ENCODE results near the gene FBXL17.
"Not testable (repeated sequence)": the region's sequence is repeated elsewhere in the genome, so short reads cannot be mapped to it uniquely, and the experiment has no call there.

The FBXL17 gene

DNA sequence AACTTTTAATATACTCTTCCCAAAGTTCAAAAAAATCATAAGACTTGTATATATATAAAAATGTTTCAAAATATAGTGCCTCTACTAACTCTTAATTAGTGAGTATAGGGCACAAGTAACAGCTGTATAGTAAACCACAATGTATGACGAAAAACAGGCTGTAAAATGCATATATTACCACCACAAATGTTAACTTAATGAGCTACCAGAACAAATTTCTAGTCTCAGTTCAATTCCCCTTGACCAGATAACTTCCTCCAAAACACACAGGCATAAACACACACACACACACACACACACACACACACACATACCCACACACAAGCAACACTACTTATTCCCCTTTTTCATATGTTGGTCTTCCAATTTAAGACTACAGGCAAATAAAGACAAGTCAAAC is 78.8 kb downstream of the FBXL17 start:
- no peak for DNase-seq

DNA sequence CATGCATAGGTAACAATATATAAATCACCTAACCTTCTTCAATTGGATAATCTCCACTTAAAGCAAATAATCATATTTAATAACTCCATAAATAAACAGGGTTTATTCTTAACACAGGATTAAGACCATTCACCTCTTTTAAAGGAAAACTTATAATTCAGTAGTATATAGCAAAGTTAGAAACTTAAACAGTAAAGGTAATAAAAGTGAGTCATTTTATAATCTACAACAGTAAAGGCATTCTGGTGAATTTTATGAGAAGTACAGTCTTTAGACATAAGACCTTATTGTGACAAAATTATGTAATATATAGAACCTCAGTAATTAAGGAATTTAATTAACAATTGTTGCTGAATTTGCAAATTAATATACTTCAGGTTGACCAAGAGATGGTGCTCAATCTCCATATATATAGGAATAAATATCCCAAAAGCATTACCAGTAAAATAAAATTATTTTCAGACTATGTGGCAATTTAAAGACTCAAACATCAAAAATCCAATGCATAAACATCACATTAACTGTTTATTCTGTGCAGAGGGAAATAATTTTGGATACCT is 84.8 kb downstream of the FBXL17 start:
- DNase-seq, result no peak

DNA sequence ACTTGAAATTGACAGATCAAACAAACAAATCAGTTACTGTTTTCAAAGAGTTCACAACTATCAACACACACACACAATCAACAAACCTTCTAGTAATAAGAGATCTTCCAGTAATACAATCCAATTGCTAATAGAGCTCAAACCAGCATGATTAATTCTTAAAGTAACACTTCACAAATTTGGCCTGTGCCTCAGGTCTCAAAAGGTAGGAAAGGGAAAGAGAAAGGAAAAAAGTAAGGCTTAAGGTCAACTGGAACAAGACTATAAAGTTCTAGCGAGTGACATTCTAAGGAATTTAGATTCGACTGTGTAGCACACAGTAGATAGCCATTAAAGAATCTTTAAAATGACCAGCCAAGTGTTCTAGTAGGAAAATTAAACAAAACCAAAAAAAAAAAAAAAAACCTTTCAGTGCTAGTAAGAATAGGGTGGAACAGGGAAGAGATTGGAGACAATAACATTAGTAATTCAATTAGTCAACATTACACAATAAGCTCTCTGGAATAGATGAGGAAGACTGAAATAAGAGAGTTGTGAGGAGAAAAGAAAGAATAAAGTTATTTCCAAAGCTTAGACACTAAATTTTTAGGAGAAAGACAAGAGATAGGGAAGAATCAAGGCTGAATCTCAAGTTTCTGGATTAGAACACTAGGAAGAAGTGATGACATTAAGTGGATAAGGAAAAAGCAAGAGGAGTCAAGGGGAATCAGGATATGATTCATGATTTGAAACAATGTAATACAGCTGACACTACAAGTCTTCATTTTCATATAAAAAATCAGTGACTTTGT is 86.1 kb downstream of the FBXL17 start:
- no peak for DNase-seq

DNA sequence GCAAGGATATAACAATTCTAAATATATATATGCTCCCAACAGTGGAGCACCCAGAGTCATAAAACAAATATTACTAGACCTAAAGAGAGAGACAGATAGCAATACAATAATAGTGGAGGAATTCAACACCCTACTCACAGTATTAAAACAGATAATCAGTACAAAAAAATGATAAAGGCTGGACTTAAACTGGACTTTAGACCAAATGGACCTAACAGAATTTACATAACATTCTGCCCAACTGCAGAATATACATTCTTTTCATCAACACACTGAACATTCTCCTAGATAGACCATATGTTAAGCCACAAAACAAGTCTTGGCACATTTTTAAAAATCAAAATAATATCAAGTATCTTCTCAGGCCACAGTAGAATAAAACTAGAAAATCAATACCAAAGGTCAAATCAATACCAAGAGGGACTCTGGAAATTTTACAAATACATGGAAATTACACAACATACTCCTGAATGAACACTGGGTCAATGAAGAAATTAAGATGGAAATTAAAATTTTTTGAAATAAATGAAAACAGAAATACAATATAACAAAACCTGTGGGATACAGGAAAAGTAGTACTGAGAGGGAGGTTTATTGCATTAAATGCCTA is 100.8 kb downstream of the FBXL17 start:
- DNase-seq, result no peak

DNA sequence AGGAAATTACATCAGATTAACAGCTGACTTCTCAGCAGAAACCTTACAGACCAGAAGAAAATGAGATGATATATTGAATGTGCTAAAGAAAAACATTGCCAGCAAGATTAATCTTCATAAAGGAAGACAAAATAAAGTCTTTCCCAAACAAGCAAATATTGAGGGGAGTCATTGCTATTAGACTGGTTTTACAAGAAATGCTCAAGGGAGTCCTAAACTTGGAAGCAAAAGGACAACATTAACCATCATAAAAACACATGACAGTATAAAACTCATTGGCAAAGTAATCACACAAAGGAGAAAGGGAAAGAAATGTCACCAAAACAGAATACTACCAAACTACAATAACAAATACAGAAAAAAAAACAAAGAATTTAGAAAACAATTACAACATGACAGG is 101.7 kb downstream of the FBXL17 start:
- no peak for DNase-seq

DNA sequence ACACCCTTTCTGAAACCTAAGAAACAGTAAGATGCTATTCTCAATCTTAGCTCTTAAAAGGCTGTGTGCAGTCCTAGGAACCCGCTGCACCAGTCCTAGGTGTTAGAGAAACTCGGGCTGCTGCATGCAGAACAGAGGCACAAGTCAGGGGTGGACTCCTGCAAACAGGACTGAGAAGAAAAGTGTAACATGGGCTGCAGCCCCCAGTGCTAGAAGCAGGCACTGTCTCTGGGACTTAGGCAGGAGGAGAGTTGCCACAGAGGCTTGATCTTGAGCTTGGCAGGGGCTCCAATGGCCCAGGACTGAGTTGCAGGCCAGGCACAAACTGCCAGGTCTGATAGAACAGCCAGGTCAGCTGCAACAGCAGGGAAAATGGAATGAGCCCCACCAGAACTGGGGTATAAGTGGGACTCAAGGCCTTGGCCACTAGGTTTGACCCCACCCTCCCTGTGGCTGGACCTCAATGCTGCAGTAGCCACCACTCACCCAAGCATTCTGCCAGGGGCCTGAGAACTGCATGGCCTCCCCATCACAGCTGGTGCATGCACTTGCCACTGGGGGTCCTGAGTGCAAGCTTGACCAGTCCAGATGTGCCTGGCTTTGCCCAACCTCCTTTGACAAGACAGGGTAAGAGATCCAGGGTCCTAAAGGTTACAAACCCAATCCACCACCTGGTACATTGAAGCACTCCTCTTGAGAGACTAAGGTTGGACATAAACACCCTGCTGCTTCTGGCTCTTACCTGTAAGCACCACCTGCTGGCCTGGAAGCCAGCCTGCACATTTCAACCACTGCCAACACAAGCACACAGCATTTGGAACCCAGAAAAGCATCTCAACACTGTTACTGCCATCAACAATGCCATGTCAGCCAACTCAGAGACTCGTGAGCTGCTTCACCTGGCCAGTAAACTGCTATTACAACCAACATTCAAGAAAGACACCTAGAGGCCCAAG is 103.3 kb downstream of the FBXL17 start:
- no peak for DNase-seq

DNA sequence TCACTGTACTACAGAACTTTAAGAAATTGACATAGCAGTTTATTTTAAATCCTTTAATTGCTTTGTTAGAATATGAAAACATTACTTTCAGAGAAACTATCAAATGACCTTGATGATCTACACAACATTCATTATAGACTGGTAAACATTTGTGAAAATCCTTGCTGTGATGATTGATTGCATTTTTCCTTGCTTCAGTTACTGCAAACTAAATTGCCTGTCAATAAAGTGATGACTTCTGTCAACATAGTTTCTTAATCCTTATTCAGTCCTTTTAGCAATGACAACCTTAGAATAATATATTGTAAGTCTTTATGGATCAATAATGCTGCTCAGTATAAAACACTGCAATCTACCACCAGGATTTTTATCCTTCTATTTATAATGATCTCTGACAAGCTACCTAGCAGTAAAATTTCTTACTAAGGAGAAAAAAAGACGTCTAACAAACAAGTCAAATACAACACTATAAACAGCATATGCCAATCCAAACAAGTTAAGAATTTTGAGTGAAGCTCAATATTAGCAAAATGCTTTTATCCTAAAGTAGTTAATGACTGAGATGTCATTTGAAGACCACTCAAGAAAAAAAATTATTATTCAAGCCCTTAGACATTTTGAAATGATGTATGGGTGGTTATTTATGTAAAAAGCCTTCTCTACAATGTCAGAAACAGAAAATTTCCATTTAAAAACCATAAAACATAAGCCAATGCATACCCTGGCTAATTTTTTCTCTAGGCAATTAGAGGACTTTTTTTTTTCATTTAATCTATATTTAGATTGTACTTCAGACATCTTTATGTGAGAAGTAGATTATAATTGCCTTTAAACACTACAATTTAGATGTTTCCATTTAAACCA is 105.5 kb downstream of the FBXL17 start:
- no peak for DNase-seq

DNA sequence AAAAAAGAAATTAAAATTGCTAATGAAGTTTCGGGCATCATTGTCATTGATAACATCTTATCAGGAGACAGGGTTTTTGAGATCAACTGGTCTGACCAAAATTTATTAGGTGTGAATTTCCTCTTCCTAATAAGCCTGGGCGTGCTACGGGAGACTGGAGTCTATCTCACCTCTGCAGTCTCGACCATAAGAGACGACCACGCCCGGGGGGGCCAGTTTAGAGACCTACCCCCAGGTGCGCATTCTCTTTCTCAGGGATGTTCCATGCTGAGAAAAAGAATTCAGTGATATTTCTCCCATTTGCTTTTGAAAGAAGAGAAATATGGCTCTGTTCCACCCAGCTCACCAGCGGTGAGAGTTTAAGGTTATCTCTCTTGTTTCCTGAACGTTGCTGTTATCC is 107.8 kb downstream of the FBXL17 start:
- DNase-seq, result not testable (repeated sequence)

DNA sequence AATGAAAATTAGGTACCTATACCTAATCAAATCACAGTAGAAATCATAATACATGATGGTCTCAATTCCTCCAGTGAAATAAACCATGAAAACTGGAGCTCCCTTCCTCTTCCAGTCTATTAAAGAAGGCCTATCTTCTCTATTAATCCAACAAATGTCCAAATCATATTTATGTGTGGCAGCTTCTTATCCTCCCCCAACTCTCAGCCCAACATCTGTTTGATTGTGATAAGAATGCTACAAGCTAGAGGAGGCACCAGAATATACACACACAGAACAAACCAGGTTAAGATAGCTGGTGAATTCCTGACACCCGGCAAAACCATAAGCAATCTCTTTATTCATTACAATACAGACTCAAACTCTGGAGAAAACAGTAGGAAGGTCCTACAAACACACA is 110.8 kb downstream of the FBXL17 start:
- DNase-seq, result no peak

DNA sequence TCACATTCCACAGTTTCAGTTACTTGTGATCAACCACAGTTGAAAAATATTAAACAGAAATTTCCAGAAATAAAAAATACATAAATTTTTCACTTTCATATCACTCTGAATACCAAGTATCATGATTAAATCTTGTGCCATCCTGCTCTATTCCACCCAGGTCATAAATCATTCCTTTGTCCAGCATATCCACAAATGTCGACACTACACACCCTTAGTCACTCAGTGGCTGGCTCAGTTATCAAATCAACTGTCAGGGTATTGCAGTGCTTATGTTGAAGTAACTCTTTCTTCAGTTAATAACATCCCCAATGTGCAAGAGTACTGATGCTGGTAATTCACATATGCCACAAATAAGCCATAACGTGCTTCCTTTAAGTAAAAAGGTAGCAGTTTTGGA is 115.7 kb downstream of the FBXL17 start:
- DNase-seq, result no peak

DNA sequence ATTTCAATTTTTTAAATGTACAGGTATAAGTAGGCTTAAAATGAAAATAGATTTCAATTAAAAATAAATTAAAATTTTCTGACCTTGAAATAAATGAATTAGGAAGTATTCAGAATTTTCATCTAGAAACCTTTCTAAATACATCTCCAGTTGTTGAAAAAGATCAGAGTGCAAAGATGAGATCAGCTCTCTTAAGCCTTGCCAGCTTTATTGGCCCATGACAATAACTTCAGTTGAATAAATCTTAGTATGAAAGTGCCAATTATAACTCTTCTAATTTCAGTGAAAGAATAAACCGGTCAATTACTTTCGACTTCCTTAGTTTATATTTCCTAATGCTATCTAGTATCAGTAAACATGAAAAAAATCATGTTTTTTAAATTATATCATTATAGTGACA is 117.4 kb downstream of the FBXL17 start:
- no peak for DNase-seq

DNA sequence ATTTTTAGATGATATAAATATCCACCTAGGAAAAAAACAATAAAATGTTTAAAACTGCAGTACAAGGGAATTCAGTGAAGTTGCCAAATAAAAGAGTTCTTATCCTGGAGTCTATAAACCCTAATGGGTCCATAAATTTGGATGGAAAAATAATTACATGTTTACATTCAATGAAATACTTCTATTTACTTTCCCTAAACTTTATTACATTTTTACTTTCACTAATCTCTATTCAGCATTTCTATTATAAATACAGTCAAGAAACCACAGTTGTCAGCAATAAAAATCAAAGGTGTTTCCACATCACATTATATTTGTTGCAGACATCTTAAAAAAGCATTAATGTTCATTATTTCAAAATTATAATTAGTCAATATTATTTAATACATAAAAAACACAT is 118.6 kb downstream of the FBXL17 start:
- DNase-seq, result no peak

DNA sequence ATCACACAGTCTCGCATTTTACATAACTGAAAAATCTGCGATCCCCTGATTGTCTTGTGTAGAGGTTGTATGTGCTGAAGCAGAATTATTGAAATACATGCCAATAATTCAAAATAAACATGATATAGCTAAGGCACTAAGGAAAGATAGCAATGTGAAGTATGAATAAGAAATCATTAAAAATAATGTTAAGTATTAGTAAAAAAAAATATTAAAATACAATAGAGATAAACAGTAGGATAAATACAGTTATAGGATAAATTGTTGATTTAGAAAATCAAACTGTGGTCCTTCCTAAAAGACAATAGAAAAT is 121.1 kb downstream of the FBXL17 start:
- no peak for DNase-seq

DNA sequence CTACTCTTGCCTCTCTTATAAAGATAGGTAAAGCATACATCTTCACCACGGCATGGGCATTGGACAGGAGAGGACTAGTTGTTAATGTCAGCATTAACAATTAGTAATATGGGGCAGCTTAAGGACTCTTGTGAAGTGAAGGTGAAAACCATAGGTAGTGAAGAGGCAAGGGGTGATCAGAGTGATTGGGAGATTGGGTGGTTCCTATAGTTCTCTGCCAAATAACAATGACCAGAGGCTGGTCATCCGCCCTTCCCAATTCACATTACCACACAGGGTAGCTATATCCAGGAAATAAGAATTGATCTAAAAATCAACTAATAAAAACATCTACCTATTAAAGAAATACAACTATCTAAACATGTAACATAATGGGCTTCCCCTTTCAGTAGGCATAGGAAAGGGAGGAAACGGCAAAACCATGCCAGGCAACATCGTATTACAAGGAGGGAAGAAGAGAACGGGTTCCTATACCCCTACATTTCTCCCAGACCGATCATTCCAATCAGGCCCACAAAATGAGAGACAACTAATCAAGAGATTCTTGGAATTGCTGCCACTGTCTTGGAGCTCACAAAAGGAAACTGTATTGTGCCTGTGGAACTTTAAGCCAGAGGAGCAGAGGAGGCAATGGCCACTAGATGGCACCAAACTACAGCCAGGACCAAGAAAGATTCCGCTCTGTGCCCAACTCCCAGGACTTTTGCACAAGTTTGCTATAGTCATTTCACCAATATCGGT is 121.6 kb downstream of the FBXL17 start:
- peak; percentile 44 for DNase-seq

DNA sequence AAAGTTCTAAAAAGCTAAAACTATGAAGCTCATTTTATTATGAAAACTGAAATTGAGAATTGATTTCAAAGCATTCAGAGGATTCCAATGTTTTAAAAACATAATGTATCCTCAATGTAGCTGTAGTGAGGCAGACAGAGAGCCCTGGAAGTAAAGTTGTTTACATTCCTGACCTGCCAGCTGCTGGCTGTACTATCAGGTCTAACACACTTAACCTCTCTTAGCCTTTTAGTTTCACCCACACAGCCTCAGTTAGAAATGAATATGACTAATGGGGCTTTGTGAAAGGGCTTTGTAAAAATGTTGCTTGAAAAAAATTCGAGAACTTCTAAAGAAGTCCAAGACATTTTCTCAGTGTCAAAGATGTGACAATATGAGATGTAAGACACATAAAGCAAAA is 122.6 kb downstream of the FBXL17 start:
- no peak for DNase-seq

DNA sequence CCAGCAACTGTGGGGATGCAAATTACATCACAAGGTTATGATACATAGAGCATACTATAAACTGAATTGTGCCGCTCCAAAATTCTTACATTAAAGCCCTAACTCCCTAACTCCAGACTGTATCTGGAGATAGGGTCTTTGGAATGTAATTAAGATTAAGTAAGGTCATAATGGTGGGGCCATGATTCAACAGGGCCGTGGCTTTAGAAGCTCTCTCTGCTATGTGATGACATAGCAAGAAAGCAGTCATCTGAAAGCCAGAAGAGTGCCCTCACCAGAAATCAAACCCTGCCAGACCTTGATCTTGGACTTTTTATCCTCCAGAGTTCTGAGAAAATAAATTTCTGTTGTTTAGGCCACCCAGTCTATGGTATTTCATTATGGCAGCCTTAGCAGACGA is 123.9 kb downstream of the FBXL17 start:
- DNase-seq, result no peak

DNA sequence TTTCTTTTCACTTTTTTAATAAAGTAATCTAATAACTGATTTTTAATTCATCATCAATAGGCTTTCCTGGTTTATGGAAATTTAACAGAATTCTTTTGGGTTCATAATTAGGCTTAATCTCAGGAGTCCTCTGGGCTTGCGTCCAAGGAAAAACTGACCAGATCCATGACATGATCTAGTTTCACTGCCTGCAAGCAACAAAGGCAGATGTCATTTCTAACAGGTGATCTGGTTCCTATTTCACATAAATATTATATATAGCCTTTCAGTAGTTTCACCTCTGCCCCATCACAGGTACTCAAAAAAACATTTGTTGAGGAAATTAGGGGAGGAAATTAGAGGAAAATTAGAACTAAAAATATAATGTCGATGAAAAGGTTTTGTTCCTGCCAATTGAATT is 126.4 kb downstream of the FBXL17 start:
- peak; percentile 58 for DNase-seq

DNA sequence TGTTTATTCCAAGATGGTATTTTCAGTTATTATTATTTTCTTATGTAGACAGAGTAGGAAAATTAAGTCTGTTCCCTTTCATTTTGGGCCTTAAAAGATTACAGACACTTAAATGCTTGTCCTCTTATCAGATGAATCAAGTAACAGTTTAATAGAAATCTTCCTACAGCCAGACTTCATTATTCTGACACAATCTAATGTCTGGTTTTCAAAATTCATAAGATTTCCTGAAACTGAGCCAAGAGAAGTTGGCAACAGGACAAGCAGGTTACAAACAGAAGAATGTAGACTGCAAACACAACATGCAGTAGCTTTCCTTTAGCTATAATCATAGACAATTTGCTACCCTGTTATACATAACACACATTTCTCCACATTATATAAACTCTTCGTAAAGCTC is 130.5 kb downstream of the FBXL17 start:
- no peak for DNase-seq

DNA sequence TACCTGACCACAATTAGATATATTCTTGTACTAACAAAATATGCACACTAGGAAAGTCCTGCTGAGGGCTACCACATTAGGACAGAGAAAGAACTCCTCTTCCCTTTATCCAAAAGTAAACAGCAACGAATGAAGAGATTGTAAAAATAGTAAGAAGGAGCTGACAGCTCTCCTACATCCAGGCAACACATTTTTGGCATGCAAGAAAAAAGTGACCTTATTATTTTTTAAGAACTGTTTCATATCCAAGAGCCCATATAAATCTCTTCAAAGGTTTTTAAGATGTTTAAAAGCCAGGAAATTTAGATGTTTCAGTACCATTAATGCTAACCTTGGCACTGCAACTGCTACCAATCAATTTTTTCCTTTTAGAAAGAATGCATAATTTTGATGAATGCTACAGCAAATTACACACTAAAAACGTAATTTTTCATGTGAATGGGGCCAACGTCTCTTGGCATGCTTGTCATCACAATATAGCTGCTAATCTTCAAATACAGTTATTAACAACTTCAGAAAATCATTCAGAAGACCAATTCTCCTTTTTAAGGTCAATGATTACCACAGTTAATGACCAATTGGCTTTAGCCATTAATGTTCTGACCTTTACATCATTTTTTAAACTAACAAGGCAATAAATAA is 132.0 kb downstream of the FBXL17 start:
- DNase-seq, result no peak

DNA sequence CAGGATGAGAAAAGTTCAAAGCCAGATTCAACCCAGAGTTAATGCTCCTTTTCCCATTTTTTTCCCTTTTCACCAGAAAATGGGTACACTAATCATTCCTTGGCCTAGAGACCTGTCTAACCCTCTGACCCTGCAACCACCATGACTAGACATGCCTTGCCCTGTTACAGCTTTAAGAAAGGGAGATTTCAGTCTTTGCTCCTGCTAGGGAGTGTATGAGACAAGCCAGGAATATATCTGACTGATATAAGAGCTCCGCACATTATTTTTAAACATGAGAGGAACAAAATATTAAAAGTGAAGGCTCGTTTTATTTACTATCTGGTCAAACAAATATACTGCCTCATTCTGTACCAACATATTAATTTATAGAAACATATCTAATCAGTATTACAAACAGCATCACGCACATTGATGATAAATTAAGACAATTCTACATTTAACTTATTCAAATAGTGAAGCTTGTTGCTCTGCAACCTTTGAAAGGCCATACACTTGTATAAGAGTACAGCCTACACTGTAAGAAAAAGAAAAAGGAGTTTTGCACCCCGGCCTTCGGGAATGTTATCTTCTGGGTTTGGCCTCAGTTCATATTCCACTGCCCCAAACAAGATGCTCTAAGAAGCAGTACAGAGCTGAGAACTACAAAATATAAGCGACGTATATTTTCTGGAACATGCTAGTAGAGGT is 132.7 kb downstream of the FBXL17 start:
- no peak for DNase-seq
